Peyer's patch (tissue), 4 donors: ENCODE measurements around the gene CSNK1A1L. TPM values are rescaled to one million over a fixed set of nuclear protein-coding genes. Genes with fewer than 3 reads are reported as not detected.
A peak's percentile ranks its signal among the peaks of the same experiment; 100 is the strongest.
"Not testable (repeated sequence)": the region's sequence is repeated elsewhere in the genome, so short reads cannot be mapped to it uniquely, and the experiment has no call there.

Experiments
- DNase-seq, 3 donors: peaks; one replicate each; pipeline ENCODE4 v3.0.0-alpha.2; 2017 to 2019
- H3K27ac ChIP-seq, 4 donors: fragments of 200-600 bp; sonication (generic); one replicate each; pipeline ENCODE4 v1.5.1; 2016 to 2019
- H3K27me3 ChIP-seq, 2 donors: fragments of 200-600 bp; sonication (generic); one replicate each; pipeline ENCODE4 v1.5.1; 2019
- H3K36me3 ChIP-seq, 3 donors: fragments of 200-600 bp; sonication (generic); one replicate each; pipeline ENCODE4 v1.5.1; 2016 to 2019
- H3K4me1 ChIP-seq, 4 donors: fragments of 200-600 bp; sonication (generic); one replicate each; pipeline ENCODE4 v1.5.1; 2016 to 2019
- H3K4me3 ChIP-seq, 4 donors: fragments of 200-600 bp; sonication (generic); 1 replicate in 3 of 4; 2 replicates in 1 of 4; pipeline ENCODE4 v1.5.1; 2016 to 2019; ENCODE audit warnings: mild to moderate bottlenecking in 1 of 4
- H3K9me3 ChIP-seq, 4 donors: fragments of 200-600 bp; sonication (generic); one replicate each; pipeline ENCODE4 v1.5.1; 2016 to 2019; ENCODE audit warnings: mild to moderate bottlenecking in 1 of 4
- CTCF ChIP-seq, 6 experiments: fragments of 450-650 bp in 4 of 6; fragments of 200-600 bp in 2 of 6; sonication (generic) in 1 of 6; IDR thresholded peaks; one replicate each; pipeline ENCODE4 v1.5.1; 2017 to 2019; ENCODE audit warnings: antibody characterized with exemption in 6 of 6, mild to moderate bottlenecking in 3 of 6, moderate library complexity in 1 of 6
- POLR2A ChIP-seq, 2 donors: fragments of 450-650 bp; IDR thresholded peaks; one replicate each; pipeline ENCODE4 v1.5.1; 2017; ENCODE audit warnings: antibody characterized with exemption in 2 of 2, mild to moderate bottlenecking in 2 of 2, moderate library complexity in 2 of 2
- total RNA-seq, 4 donors: library from RNA; depleted of rRNA; stranded (reverse); fragments of >200 nt; gene quantifications; one replicate each; pipeline ENCODE4 v1.1.0, GENCODE V29; 2016

Gene CSNK1A1L
- total RNA-seq, 4 donors from 2014 or later = not detected

DNA sequence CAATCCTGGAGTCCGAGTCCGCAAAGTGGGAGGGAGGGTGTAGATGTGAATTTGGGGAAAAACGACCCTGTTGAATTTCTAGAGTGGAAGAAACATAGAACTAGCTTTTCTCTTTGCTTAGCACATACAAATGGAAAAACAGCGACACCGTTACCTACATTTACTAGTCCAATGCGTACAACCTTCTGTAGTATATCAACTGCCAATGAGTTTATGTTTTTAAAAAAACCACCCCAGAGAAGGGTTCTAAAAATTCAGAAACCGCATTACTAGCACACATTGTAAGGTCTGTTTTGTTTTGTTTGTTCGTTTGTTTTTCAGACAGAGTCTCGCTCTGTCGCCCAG lies 45.6 kb downstream of the CSNK1A1L start:
- Histone ChIP-seq H3K36me3 (peaks cover 0 to 5% (median 0%) of the 10 kb centered on the region in 3 donors), H3K9me3 (no peaks in the 10 kb centered on the region), H3K27ac (peak overlapping the region; percentile 75 to 98 (median 92)), H3K4me3 (peak overlapping the region; percentile 54 to 99 (median 88)), H3K4me1 (peaks cover 0 to 10% (median 0%) of the 10 kb centered on the region in 4 donors), H3K27me3 (no peaks in the 10 kb centered on the region)
- TF ChIP-seq POLR2A (IDR thresholded peaks at IDR 0.05) = no peak
- TF ChIP-seq CTCF (IDR thresholded peaks at IDR 0.05) = no peak
- no peak for DNase-seq

- peak; percentile 91 to 97 (median 97) for DNase-seq
- no peaks in the 10 kb centered on the region for H3K9me3 ChIP-seq
- TF ChIP-seq CTCF (IDR thresholded peaks at IDR 0.05) = no peak
- peak; percentile 59 to 88 for TF ChIP-seq POLR2A (IDR thresholded peaks at IDR 0.05)
- no peaks in the 10 kb centered on the region for H3K27me3 ChIP-seq
- H3K4me1 ChIP-seq = peaks cover 0 to 10% (median 0%) of the 10 kb centered on the region in 4 donors
- peak within 1 kb of the TSS; percentile 54 to 99 (median 88) for H3K4me3 ChIP-seq
- H3K36me3 ChIP-seq = peaks cover 0 to 5% (median 0%) of the 10 kb centered on the region in 3 donors
- H3K27ac ChIP-seq = peak within 1 kb of the TSS; percentile 75 to 98 (median 92)
These were observed 46.3 kb downstream of the CSNK1A1L start, which contains the start of gene SUPT20H for GRCh38 chr13:37058910-37059847. Gene SUPT20H (minus strand): TSS chr13:37059688. CDS start chr13:37051490, 8,198 bp downstream.

GRCh38 chr13:37056228-37056627 lies 49.2 kb downstream of the CSNK1A1L start:
- not testable (repeated sequence) for H3K36me3 ChIP-seq, DNase-seq, H3K27me3 ChIP-seq, H3K4me1 ChIP-seq, H3K9me3 ChIP-seq, H3K4me3 ChIP-seq, H3K27ac ChIP-seq

Other genes with a start within 250 kb of the CSNK1A1L start
- 10 to 100 TPM in 1 of 4 donors, 1 to 10 TPM in 3; 3.2 to 10.7 (median 4.0) TPM for gene SMAD9, start 185.4 kb downstream of the CSNK1A1L start, total RNA-seq
- gene ALG5, start 106.3 kb downstream of the CSNK1A1L start, total RNA-seq = 10 to 100 TPM; 21.3 to 25.4 (median 22.3) TPM
- 10 to 100 TPM; 24.8 to 68.5 (median 25.3) TPM for gene EXOSC8, start 104.9 kb downstream of the CSNK1A1L start, total RNA-seq
- 10 to 100 TPM; 46.1 to 81.7 (median 61.7) TPM for gene SUPT20H, start 46.0 kb downstream of the CSNK1A1L start, total RNA-seq